Measurements from ENCODE around the gene TEDC2. TPM values are rescaled to one million over a fixed set of nuclear protein-coding genes. Genes with fewer than 3 reads are reported as not detected.

Gene TEDC2
- total RNA-seq, 4 donors from 2014 or later, result 1.1 to 12.3 (median 4.4) TPM

- H3K36me3 ChIP-seq, result peaks cover 9 to 91% (median 16%) of the 10 kb centered on the region in 3 donors
- no peak for DNase-seq
- H3K4me3 ChIP-seq, result no peak overlapping the region
- no peaks in the 10 kb centered on the region for H3K27me3 ChIP-seq
- TF ChIP-seq CTCF (IDR thresholded peaks at IDR 0.05), result no peak
- TF ChIP-seq POLR2A (IDR thresholded peaks at IDR 0.05), result no peak
- no peaks in the 10 kb centered on the region for H3K4me1 ChIP-seq
- no peaks in the 10 kb centered on the region for H3K9me3 ChIP-seq
- 89 to 90% methylated on average over 7 to 8 of the region's 11 CpGs for WGBS, 2 donors
- no peak overlapping the region for H3K27ac ChIP-seq
- intact Hi-C loops (cut with DNase I), result no loop called here
These were observed 11.9 kb upstream of the TEDC2 start for GRCh38 chr16:2447920-2448583.

- intact Hi-C loops (cut with DNase I), result no loop called here
- H3K4me1 ChIP-seq, result no peaks in the 10 kb centered on the region
- H3K27ac ChIP-seq, result no peak overlapping the region
- 98 to 100% methylated on average over 3 to 7 of the region's 25 CpGs for WGBS, 2 donors
- no peak overlapping the region for H3K4me3 ChIP-seq
- TF ChIP-seq POLR2A (IDR thresholded peaks at IDR 0.05), result no peak
- H3K27me3 ChIP-seq, result no peaks in the 10 kb centered on the region
- H3K9me3 ChIP-seq, result no peaks in the 10 kb centered on the region
- DNase-seq, result no peak
- H3K36me3 ChIP-seq, result peaks cover 9 to 94% (median 22%) of the 10 kb centered on the region in 3 donors
These were observed 10.8 kb upstream of the TEDC2 start for GRCh38 chr16:2449118-2449517.

DNA sequence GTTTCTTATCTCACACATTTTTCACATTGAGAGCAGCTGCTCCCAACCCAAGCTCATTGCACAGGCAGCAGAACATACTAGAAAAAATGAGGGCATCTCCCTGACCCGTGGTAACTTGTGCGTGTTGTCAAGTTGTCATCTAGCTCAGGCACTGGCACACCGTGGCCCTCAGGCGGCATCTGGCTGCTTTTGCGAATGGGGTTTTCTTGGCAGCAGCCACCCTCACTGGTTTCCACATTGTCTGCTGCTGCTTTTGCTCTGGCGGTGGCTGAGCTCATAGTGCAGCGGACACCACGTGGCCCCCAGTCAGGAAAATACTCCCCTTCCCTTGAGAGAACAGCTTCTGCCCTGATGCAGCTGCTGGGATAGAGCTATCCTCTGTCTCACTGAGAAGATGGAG is 9.4 kb upstream of the TEDC2 start:
- Histone ChIP-seq H3K4me3 (no peak overlapping the region), H3K27me3 (no peaks in the 10 kb centered on the region), H3K9me3 (no peaks in the 10 kb centered on the region), H3K36me3 (peaks cover 9 to 96% (median 16%) of the 10 kb centered on the region in 3 donors), H3K27ac (no peak overlapping the region), H3K4me1 (no peaks in the 10 kb centered on the region)
- DNase-seq, result no peak
- TF ChIP-seq POLR2A (IDR thresholded peaks at IDR 0.05), result no peak
- TF ChIP-seq CTCF (IDR thresholded peaks at IDR 0.05), result no peak
- 93% methylated on average over 2 of the region's 8 CpGs; no CpG with 5 or more reads in 1 of the 2 donors for WGBS, 2 donors
- intact Hi-C loops (cut with DNase I), result no loop called here

GRCh38 chr16:2450975-2451381 is 8.9 kb upstream of the TEDC2 start:
- Histone ChIP-seq H3K36me3 (peaks cover 9 to 96% (median 15%) of the 10 kb centered on the region in 3 donors), H3K9me3 (no peaks in the 10 kb centered on the region), H3K4me3 (no peak overlapping the region), H3K4me1 (no peaks in the 10 kb centered on the region), H3K27ac (no peak overlapping the region), H3K27me3 (no peaks in the 10 kb centered on the region)
- no peak for DNase-seq
- TF ChIP-seq CTCF (IDR thresholded peaks at IDR 0.05) (no peak), POLR2A (IDR thresholded peaks at IDR 0.05) (no peak)
- WGBS, 2 donors, result 91% methylated on average over 13 of the region's 19 CpGs; no CpG with 5 or more reads in 1 of the 2 donors
- intact Hi-C loops (cut with DNase I), result no loop called here

DNA sequence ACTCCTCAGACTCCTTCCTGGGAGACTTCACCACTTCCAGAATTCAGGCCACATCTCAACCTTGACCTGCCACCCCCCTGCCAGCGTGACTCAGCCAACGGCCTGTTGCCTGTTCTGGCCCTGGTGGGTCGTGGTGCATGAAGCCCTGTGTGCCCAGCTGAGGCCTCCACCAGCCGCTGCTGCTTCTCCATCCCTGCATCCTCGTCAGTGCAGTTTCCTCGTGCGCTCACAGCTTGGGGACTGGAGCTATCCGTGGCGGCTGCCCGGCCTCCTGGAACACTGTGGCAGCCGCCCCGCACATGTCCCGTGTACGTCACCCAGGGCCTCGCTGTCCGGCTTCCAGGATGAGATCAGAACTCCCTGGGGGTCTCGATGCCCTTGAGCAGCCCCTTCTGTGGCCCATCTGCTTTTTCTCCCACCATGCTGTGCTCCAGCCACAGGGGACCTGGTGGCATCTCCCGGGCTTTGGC is 8.0 kb upstream of the TEDC2 start:
- H3K4me1 ChIP-seq, result no peaks in the 10 kb centered on the region
- intact Hi-C loops (cut with DNase I), result no loop called here
- no peak overlapping the region for H3K27ac ChIP-seq
- no peaks in the 10 kb centered on the region for H3K27me3 ChIP-seq
- no peak overlapping the region for H3K4me3 ChIP-seq
- 93 to 98% methylated on average over 11 to 17 of the region's 18 CpGs for WGBS, 2 donors
- TF ChIP-seq CTCF (IDR thresholded peaks at IDR 0.05), result no peak
- no peak for TF ChIP-seq POLR2A (IDR thresholded peaks at IDR 0.05)
- peaks cover 9 to 96% (median 12%) of the 10 kb centered on the region in 3 donors for H3K36me3 ChIP-seq
- H3K9me3 ChIP-seq, result no peaks in the 10 kb centered on the region
- no peak for DNase-seq
